OCI-LY1 (cell line): ENCODE data around the gene IL13.

ENCODE experiments used
- H2AFZ ChIP-seq: fragments of 200-600 bp; sonication (generic), shearing (Covaris generic); 2 replicates; pipeline ENCODE4 v1.6.0; 2014; ENCODE audit warnings: antibody characterized with exemption, mild to moderate bottlenecking, low read length
- H3F3A ChIP-seq: fragments of 200-600 bp; sonication (generic), shearing (Covaris generic); 2 replicates; pipeline ENCODE4 v1.6.0; 2014; ENCODE audit warnings: mild to moderate bottlenecking, antibody characterized with exemption, low read length, moderate library complexity; ENCODE audit not compliant: insufficient read depth
- H3K27ac ChIP-seq: fragments of 200-600 bp; sonication (generic); 2 replicates; pipeline ENCODE4 v1.5.1; 2014; ENCODE audit warnings: low read length, mixed run types, mild to moderate bottlenecking, low read depth; ENCODE audit not compliant: poor library complexity, severe bottlenecking
- H3K27me3 ChIP-seq: fragments of 200-600 bp; sonication (generic); 2 replicates; pipeline ENCODE4 v1.6.0; 2014; ENCODE audit warnings: antibody characterized with exemption, mild to moderate bottlenecking, low read length, moderate library complexity; ENCODE audit not compliant: insufficient read depth
- H3K36me3 ChIP-seq: fragments of 200-600 bp; sonication (generic); 2 replicates; pipeline ENCODE4 v1.6.1; 2014; ENCODE audit warnings: mild to moderate bottlenecking, antibody characterized with exemption, low read length, moderate library complexity, mixed read lengths; ENCODE audit not compliant: insufficient read depth
- H3K4me1 ChIP-seq: fragments of 200-600 bp; sonication (generic); 2 replicates; pipeline ENCODE4 v1.5.1; 2014; ENCODE audit warnings: mild to moderate bottlenecking, low read length, moderate library complexity; ENCODE audit not compliant: insufficient read depth, severe bottlenecking
- H3K4me2 ChIP-seq: fragments of 200-600 bp; sonication (generic), shearing (Covaris generic); 2 replicates; pipeline ENCODE4 v1.6.1; 2014; ENCODE audit warnings: low read length
- H3K4me3 ChIP-seq: fragments of 200-600 bp; sonication (generic); 2 replicates; pipeline ENCODE4 v1.5.1; 2014; ENCODE audit warnings: low read length, low read depth, mild to moderate bottlenecking, mixed read lengths; ENCODE audit not compliant: poor library complexity, severe bottlenecking
- H3K79me2 ChIP-seq: fragments of 200-600 bp; shearing (Covaris generic); 2 replicates; pipeline ENCODE4 v1.6.1; 2016; ENCODE audit warnings: mixed run types, low read length, mixed read lengths; ENCODE audit not compliant: insufficient read depth
- H3K9ac ChIP-seq: fragments of 200-600 bp; sonication (generic), shearing (Covaris generic); 2 replicates; pipeline ENCODE4 v1.6.1; 2014; ENCODE audit warnings: mild to moderate bottlenecking, low read length, mixed read lengths
- H3K9me2 ChIP-seq: fragments of 200-600 bp; sonication (generic), shearing (Covaris generic); 2 replicates; pipeline ENCODE4 v1.6.1; 2014; ENCODE audit warnings: low read depth, mild to moderate bottlenecking, low read length, mixed read lengths
- H3K9me3 ChIP-seq: fragments of 200-600 bp; shearing (Covaris generic); 2 replicates; pipeline ENCODE4 v1.6.1; 2014; ENCODE audit warnings: low read length, mixed read lengths
- H4K20me1 ChIP-seq: fragments of 200-600 bp; sonication (generic), shearing (Covaris generic); 2 replicates; pipeline ENCODE4 v1.6.0; 2016; ENCODE audit warnings: mild to moderate bottlenecking, low read length; ENCODE audit not compliant: insufficient read depth
- EZH2 ChIP-seq: fragments of 200-600 bp; sonication (generic), shearing (Covaris generic); IDR thresholded peaks from 2 replicates; pipeline ENCODE4 v1.8.0; 2017; ENCODE audit warnings: borderline replicate concordance, mixed run types, mild to moderate bottlenecking, antibody characterized with exemption, low read length, moderate library complexity, mixed read lengths
- TF ChIP-seq, protein P1 (sequence below): fragments of 200-600 bp; sonication (generic), shearing (Covaris generic); IDR thresholded peaks from 2 replicates; pipeline ENCODE4 v1.5.1; 2017; ENCODE audit warnings: mild to moderate bottlenecking, antibody characterized with exemption, low read length, moderate library complexity, mixed read lengths

IL13 gene

GRCh38 chr5:132681983-132682382, 24.0 kb downstream of the IL13 start:
- TF ChIP-seq EZH2: no peak
- TF ChIP-seq, protein P1, sequence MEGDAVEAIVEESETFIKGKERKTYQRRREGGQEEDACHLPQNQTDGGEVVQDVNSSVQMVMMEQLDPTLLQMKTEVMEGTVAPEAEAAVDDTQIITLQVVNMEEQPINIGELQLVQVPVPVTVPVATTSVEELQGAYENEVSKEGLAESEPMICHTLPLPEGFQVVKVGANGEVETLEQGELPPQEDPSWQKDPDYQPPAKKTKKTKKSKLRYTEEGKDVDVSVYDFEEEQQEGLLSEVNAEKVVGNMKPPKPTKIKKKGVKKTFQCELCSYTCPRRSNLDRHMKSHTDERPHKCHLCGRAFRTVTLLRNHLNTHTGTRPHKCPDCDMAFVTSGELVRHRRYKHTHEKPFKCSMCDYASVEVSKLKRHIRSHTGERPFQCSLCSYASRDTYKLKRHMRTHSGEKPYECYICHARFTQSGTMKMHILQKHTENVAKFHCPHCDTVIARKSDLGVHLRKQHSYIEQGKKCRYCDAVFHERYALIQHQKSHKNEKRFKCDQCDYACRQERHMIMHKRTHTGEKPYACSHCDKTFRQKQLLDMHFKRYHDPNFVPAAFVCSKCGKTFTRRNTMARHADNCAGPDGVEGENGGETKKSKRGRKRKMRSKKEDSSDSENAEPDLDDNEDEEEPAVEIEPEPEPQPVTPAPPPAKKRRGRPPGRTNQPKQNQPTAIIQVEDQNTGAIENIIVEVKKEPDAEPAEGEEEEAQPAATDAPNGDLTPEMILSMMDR: no peak
- H3K79me2 ChIP-seq: no peaks in the 10 kb centered on the region
- H3K4me3 ChIP-seq: no peak overlapping the region
- H2AFZ ChIP-seq: no peak overlapping the region
- H3K9ac ChIP-seq: no peak overlapping the region
- H3K9me3 ChIP-seq: no peaks in the 10 kb centered on the region
- H3K9me2 ChIP-seq: no peaks in the 10 kb centered on the region
- no peaks in the 10 kb centered on the region for H3K27me3 ChIP-seq
- H4K20me1 ChIP-seq: no peaks in the 10 kb centered on the region
- H3K4me1 ChIP-seq: peaks cover 28% of the 10 kb centered on the region
- no peak overlapping the region for H3K4me2 ChIP-seq
- no peaks in the 10 kb centered on the region for H3K36me3 ChIP-seq
- no peaks in the 10 kb centered on the region for H3F3A ChIP-seq
- peak overlapping the region; percentile 39 for H3K27ac ChIP-seq

DNA sequence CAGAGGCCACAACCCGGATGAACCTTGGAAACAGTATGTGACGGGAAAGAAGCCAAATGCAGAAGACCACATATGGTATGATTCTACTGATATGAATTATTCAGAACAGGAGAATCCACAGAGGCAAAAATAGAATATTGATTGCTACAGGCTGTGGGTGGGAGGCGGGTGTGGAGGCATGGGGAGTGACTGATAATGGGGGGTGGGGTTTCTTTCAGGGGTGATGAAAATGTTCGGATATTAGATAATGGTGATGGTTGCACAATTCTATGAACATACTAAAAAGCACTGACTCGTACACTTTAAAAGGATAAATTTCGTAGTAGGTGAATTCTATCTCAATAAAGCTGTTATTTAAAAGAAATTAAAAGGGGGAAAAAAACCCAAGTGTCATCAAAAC, 26.5 kb downstream of the IL13 start:
- Histone ChIP-seq H3F3A (no peaks in the 10 kb centered on the region), H3K9me2 (no peaks in the 10 kb centered on the region), H3K4me2 (no peak overlapping the region), H3K27ac (no peak overlapping the region), H3K9me3 (no peaks in the 10 kb centered on the region), H3K27me3 (no peaks in the 10 kb centered on the region), H3K9ac (no peak overlapping the region), H2AFZ (no peak overlapping the region), H3K36me3 (no peaks in the 10 kb centered on the region), H3K4me3 (no peak overlapping the region), H3K79me2 (no peaks in the 10 kb centered on the region), H4K20me1 (no peaks in the 10 kb centered on the region), H3K4me1 (peaks cover 44% of the 10 kb centered on the region)
- no peak for TF ChIP-seq EZH2
- TF ChIP-seq, protein P1: no peak

DNA sequence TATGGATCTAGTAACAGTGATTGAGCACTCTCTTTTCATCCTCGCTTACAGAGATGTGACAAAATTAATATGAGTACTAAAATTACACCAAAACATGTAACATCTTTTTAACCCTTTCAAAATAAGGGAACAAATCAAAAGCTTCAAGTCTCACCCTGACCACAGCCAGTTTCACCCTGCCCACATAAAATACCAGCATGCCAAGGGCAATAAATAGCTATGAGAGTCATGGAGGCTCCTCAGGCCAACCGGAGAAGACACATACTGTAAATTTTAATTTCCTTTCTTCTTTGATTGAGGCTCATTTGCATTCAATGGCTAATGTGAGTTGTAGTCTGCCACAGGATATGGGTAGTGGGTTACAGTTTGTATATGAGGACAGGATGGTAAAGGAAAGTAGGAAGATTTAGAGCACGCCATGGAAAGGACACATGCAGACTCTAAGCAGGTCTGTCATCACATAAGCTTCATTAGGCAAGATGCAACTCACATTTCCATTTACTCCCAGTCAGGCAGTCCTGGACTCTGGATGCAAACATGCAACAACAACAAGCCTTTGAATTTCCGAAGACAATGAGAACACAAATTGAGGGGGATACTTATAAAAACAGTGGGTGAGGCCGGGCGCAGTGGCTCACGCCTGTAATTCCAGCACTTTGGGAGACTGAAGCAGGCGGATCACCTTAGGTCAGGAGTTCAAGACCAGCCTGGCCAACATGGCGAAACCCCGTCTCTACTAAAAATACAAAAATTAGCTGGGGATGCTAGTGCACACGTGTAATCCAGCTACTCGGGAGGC, 27.1 kb downstream of the IL13 start:
- Histone ChIP-seq H3K4me1 (peaks cover 44% of the 10 kb centered on the region), H3K9ac (no peak overlapping the region), H3K79me2 (no peaks in the 10 kb centered on the region), H3K4me2 (no peak overlapping the region), H3K9me3 (no peaks in the 10 kb centered on the region), H2AFZ (no peak overlapping the region), H3F3A (no peaks in the 10 kb centered on the region), H4K20me1 (no peaks in the 10 kb centered on the region), H3K9me2 (no peaks in the 10 kb centered on the region), H3K27me3 (no peaks in the 10 kb centered on the region), H3K27ac (no peak overlapping the region), H3K36me3 (no peaks in the 10 kb centered on the region), H3K4me3 (no peak overlapping the region)
- TF ChIP-seq EZH2: no peak
- TF ChIP-seq, protein P1: no peak
